ENCODE data around the gene RNF40. TPM values are rescaled to one million over a fixed set of nuclear protein-coding genes. Genes with fewer than 3 reads are reported as not detected.

RNF40 gene
- polyA plus RNA-seq, 1 donor (not counting 4 experiments of a cell fraction or from before 2014, with no cell fraction given): 52.7 TPM

DNA sequence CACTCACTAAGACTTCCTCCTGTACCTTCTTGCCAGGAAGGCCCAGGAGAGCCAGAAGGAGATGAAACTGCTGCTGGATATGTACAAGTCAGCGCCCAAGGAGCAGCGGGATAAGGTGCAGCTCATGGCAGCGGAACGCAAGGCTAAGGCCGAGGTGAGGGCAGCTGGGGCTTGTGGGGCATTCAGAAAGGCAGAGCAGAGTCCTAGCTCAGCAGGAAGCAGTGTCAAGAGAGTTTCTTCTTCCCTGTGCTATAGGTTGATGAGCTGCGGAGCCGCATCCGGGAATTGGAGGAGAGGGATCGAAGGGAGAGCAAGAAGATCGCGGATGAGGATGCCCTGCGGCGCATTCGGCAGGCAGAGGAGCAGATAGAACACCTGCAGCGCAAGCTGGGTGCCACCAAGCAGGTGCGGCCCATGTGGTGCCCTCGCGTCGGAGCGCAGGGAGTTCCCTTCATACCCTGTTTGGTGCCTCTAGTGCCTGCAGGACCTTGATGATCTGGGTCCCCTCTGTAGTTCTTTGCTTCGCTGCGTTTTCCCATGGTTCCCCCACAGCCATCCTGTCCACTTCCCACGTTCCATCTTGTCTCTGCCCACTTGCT lies 6.6 kb downstream of the RNF40 start:
- H3K79me2 ChIP-seq (ENCODE audit: control insufficient read depth, insufficient read depth, low read length): peaks cover 11% of the 10 kb centered on the region
- dilution Hi-C loops (cut with MboI; ENCODE audit: extremely low pct_ligation_motif_present, low sequenced_read_pairs): no loop called here
- no peak overlapping the region for H3K27ac ChIP-seq (ENCODE audit: control insufficient read depth, insufficient read depth, low read length)
- no peak overlapping the region for H2AFZ ChIP-seq (ENCODE audit: control insufficient read depth, low read length)
- H3K4me3 ChIP-seq (ENCODE audit: control insufficient read depth in 2 of 3, extremely low read depth in 1 of 3, insufficient read depth in 2 of 3, low read depth in 1 of 3, low read length in 3 of 3): no peak overlapping the region
- no peak for DNase-seq (ENCODE audit: low read depth, low spot score)
- no peaks in the 10 kb centered on the region for H3K9me1 ChIP-seq (ENCODE audit: control insufficient read depth, extremely low read depth, insufficient read depth, low read length)
- H3K4me2 ChIP-seq (ENCODE audit: control insufficient read depth, extremely low read depth, insufficient read depth, low read depth, low read length): no peak overlapping the region
- H3K4me1 ChIP-seq (ENCODE audit: control insufficient read depth, extremely low read depth, insufficient read depth, low read length): no peaks in the 10 kb centered on the region
- no peak for TF ChIP-seq EZH2 (IDR thresholded peaks at IDR 0.05; ENCODE audit: low read length)
- TF ChIP-seq, protein P1, sequence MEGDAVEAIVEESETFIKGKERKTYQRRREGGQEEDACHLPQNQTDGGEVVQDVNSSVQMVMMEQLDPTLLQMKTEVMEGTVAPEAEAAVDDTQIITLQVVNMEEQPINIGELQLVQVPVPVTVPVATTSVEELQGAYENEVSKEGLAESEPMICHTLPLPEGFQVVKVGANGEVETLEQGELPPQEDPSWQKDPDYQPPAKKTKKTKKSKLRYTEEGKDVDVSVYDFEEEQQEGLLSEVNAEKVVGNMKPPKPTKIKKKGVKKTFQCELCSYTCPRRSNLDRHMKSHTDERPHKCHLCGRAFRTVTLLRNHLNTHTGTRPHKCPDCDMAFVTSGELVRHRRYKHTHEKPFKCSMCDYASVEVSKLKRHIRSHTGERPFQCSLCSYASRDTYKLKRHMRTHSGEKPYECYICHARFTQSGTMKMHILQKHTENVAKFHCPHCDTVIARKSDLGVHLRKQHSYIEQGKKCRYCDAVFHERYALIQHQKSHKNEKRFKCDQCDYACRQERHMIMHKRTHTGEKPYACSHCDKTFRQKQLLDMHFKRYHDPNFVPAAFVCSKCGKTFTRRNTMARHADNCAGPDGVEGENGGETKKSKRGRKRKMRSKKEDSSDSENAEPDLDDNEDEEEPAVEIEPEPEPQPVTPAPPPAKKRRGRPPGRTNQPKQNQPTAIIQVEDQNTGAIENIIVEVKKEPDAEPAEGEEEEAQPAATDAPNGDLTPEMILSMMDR (optimal IDR thresholded peaks at IDR 0.05 in 1 of 3, IDR thresholded peaks at IDR 0.05 in 1 of 3, conservative IDR thresholded peaks at IDR 0.05 in 1 of 3; ENCODE audit: extremely low read depth in 1 of 3, insufficient read depth in 2 of 3, low read length in 3 of 3): no peak
- H3K36me3 ChIP-seq (ENCODE audit: control insufficient read depth in 2 of 2, extremely low read depth in 1 of 2, insufficient read depth in 2 of 2, low read length in 2 of 2): peaks cover 59 to 61% of the 10 kb centered on the region in 2 experiments
- no peak overlapping the region for H3K9ac ChIP-seq (ENCODE audit: control insufficient read depth, extremely low read depth, insufficient read depth, low read length)
- no peak for FAIRE-seq
- H3K9me3 ChIP-seq (ENCODE audit: control insufficient read depth, low read depth, low read length): no peaks in the 10 kb centered on the region
- H4K20me1 ChIP-seq (ENCODE audit: control insufficient read depth, extremely low read depth, insufficient read depth, low read length): no peaks in the 10 kb centered on the region
- no peaks in the 10 kb centered on the region for H3K27me3 ChIP-seq (ENCODE audit: control insufficient read depth, extremely low read depth, insufficient read depth, low read length)

- dilution Hi-C loops (cut with MboI; ENCODE audit: extremely low pct_ligation_motif_present, low sequenced_read_pairs): no loop called here
- Histone ChIP-seq H3K79me2 (ENCODE audit: control insufficient read depth, insufficient read depth, low read length) (peaks cover 2% of the 10 kb centered on the region), H2AFZ (ENCODE audit: control insufficient read depth, low read length) (no peak overlapping the region), H3K4me3 (ENCODE audit: control insufficient read depth in 2 of 3, extremely low read depth in 1 of 3, insufficient read depth in 2 of 3, low read depth in 1 of 3, low read length in 3 of 3) (no peak overlapping the region), H4K20me1 (ENCODE audit: control insufficient read depth, extremely low read depth, insufficient read depth, low read length) (no peaks in the 10 kb centered on the region), H3K36me3 (ENCODE audit: control insufficient read depth in 2 of 2, extremely low read depth in 1 of 2, insufficient read depth in 2 of 2, low read length in 2 of 2) (peaks cover 53 to 58% of the 10 kb centered on the region in 2 experiments), H3K4me2 (ENCODE audit: control insufficient read depth, extremely low read depth, insufficient read depth, low read depth, low read length) (no peak overlapping the region), H3K9ac (ENCODE audit: control insufficient read depth, extremely low read depth, insufficient read depth, low read length) (no peak overlapping the region), H3K9me1 (ENCODE audit: control insufficient read depth, extremely low read depth, insufficient read depth, low read length) (no peaks in the 10 kb centered on the region), H3K27me3 (ENCODE audit: control insufficient read depth, extremely low read depth, insufficient read depth, low read length) (no peaks in the 10 kb centered on the region), H3K4me1 (ENCODE audit: control insufficient read depth, extremely low read depth, insufficient read depth, low read length) (no peaks in the 10 kb centered on the region), H3K9me3 (ENCODE audit: control insufficient read depth, low read depth, low read length) (no peaks in the 10 kb centered on the region), H3K27ac (ENCODE audit: control insufficient read depth, insufficient read depth, low read length) (no peak overlapping the region)
- TF ChIP-seq, protein P1 (optimal IDR thresholded peaks at IDR 0.05 in 1 of 3, IDR thresholded peaks at IDR 0.05 in 1 of 3, conservative IDR thresholded peaks at IDR 0.05 in 1 of 3; ENCODE audit: extremely low read depth in 1 of 3, insufficient read depth in 2 of 3, low read length in 3 of 3): no peak
- TF ChIP-seq EZH2 (IDR thresholded peaks at IDR 0.05; ENCODE audit: low read length): no peak
- DNase-seq (ENCODE audit: low read depth, low spot score) (no peak), FAIRE-seq (no peak)
Observed at GRCh38 chr16:30769379-30770089, 7.4 kb downstream of the RNF40 start.

All from keratinocyte (primary cell).